HG02943 (cell line): ENCODE data around the gene ADCY9.
"Not testable (repeated sequence)": the region's sequence is repeated elsewhere in the genome, so short reads cannot be mapped to it uniquely, and the experiment has no call there.

Source experiments
- ATAC-seq: cut with Tn5 transposase; IDR thresholded peaks from one replicate; pipeline ENCODE4 v1.9.1; 2021; ENCODE audit warnings: mild to moderate bottlenecking, low read depth, moderate library complexity; ENCODE audit not compliant: unreplicated experiment

The ADCY9 gene

DNA sequence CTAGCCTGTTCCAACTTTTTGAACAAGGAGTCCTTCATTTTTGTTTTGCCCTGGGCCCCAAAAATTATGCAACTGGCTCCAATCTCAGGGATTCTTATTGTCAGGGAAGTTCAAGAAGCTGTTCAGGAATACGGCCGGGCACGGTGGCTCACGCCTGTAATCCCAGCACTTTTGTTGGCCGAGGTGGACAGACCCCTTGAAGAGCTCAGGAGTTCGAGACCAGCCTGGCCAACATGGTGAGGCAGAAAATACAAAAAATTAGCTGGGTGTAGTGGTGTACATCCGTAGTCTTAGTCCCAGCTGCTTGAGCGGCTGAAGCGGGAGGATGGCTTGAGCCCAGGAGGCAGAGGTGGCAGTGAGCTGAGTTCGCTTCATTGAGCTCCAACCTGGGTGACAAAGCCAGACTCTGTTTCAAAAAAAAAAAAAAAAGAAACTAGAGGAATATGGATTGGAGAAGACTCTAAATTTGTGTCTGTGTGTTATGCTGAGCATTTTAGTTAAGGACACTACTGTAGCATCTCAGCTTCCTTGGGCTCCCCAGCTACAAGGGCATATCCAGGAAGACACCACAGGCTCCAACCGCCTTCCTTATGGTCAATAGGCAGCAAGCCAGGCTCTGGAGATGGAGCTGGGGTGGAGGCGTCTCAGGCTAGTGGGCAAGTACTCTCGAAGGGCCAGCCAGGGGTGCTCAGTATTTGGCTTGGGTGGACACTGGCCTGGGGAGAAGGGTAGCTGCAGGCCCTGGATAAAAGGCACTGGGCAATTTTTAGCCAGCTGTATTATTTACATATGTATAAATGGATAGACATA lies 179.0 kb downstream of the ADCY9 start:
- ATAC-seq: no peak

DNA sequence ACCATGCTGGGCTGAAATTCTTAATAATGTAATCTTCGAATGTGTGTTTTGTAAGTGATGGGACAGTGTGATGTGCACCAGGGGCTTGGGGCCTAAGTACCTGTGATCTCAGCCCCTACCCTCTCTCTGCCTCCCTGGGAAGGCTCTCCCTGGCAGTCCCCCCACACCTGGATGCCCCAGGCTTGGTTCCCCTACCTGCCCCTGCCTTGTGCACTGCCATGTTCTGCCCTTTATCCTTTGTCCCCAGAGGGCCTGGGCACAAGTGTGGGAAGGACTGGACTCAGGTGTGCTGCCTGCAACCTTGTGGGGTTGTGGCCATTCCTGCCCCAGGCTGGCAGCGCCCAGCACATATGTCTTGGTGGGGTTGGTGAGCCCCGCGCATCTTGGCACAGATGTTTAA lies 180.3 kb downstream of the ADCY9 start:
- no peak for ATAC-seq

DNA sequence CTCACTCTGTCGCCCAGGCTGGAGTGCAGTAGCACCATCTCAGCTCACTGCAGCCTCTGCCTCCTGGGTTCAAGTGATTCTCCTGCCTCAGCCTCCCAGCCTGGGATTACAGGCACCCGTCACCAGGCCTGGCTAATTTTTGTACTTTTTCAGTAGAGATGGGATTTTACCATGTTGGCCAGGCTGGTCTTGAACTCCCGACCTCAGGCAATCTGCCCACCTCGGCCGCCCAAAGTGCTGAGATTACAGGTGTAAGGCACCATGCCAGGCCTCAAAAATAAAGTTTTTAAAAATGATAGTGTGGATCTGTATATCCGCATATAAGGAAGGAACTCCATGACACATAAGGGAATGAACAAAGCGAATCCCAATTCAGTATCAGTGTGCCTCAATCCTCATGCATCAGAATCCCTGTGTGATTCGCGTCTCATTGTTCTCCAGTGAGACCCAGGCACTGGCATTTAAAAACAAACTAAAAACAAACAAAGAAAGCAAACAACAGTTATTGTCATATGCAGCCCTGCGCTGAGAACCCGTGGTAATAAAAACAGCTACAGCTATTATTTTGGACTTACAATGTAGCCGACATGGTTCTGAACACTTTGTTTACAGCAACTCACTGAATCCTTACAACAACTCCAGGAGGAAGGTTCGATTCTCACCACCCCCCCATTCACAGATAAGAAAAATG lies 181.6 kb downstream of the ADCY9 start:
- ATAC-seq: no peak

DNA sequence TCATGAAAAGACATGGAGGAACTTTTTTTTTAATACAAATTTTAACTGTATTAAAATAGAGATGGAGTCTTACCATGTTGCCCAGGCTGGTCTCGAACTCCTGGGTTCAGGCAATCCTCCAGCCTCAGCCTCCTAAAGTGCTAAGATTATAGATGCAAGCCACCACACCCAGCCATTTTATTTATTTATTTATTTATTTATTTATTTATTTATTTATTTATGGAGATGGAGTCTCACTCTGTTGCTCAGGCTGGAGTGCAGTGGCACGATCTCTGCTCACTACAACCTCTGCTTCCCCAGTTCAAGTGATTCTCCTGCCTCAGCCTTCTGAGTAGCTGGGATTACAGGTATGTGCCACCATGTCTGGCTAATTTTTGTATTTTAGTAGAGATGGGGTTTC lies 189.1 kb downstream of the ADCY9 start:
- not testable (repeated sequence) for ATAC-seq

DNA sequence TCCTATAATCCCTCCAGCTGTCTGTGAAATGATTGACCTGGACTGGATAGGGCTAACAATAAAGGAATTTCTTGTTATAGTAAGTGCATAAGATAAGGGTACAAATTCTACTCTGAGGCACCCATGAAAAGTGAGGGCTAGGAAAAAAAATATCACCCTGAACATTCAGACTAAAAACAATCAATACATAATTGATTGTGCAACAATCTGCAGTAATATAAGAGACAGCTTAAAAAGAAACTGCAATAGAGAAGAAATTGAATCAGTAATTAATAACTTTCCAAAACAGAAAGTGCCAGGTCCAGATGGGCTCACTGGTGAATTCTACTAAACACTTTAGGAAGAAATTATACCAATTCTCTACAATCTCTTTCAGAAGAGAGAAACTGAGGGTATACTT lies 191.5 kb downstream of the ADCY9 start:
- no peak for ATAC-seq

DNA sequence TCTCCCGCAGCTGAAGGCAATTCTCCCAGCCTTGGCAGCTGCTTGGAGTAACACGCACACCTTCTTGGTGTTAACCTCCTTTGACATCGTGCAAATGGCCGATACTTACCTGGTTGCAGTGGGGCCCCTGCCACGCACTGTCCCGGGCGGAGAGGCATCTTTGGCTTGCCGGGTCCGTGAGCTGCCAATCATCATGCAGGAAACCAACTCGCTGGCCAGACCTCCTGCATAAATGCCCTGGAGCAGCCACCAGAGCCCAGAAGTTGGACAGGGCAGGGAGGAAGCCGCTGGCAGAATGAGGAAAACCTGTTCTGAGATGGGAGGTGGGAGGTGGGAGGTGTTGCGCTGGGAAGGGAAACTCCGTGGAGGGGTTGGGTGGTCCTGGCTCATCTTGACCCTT lies 194.0 kb downstream of the ADCY9 start:
- ATAC-seq: no peak

DNA sequence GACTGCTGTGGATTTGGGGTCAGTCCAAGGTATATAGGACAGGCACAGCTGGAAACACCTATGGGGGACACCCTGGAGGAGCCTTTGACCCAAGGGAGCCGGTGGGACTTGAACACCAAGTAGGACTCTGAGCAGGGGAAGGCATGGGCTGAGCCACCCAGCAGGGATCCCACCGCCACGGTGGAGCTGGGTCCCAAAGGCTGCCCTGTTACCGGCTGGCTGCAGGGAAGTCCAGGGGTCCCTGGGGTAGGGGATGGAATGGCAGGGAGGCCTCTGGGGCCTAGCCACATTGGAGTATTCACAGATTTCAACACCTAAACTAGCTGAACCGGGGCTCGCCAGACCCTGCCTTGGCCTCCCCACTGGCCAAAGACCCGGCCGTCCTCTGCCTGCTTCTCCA lies 196.0 kb downstream of the ADCY9 start:
- no peak for ATAC-seq

DNA sequence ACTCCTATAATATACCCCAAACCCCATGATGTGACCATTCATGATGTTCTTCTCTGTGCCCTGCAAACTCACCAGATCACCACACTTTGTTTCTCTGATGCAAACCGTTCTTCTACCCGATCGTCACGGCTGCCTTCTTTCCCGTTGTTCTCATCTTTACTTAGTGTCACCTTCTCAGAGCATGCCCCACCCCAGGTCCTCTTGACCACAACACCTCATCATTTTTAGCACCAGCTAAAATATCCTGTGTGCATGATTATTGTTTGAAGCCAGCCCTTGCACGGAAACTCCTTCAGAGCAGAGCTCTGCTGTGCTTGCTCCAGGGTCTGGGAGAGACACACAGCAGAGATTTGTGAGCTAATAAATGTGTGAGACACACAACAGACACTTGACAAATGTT lies 196.8 kb downstream of the ADCY9 start:
- ATAC-seq: no peak

DNA sequence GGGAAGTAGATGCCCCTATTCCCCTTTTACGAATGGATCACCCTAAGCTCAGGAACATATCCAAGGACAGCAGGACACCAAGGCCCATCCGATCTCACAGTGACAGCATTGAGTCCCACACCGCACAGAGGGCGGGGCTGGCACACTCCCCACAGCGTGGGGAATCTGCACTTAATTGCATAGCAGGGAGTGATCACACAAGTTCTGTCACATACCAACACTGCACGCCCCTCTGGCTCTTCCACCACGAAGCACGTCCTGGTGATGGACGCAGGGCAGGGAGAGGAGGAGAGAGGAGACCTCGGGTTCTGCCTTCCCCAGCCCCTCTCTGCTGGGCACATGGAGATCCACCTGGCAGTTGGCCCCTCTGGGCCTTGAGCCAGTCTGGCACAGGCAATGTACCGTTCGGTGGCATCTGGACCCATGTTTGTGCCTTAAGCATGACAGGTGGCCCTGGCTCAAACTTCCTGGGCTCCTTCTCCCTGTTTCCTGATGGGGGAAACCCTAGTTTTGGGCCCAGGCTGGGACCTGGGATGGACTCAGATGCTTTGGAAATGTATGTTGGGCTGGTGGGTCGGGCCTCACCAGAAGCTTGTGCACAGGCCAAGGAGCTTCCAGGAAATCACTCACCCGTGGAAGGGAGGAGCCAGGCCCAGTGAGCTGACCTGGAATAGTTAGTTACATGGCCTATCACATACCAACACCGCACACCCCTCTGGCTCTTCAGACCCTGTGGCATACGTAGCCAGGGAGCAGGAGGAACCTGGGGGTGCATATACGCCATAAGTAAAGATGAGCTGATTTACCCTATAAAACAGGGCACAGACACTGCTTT lies 200.6 kb downstream of the ADCY9 start:
- ATAC-seq: no peak

DNA sequence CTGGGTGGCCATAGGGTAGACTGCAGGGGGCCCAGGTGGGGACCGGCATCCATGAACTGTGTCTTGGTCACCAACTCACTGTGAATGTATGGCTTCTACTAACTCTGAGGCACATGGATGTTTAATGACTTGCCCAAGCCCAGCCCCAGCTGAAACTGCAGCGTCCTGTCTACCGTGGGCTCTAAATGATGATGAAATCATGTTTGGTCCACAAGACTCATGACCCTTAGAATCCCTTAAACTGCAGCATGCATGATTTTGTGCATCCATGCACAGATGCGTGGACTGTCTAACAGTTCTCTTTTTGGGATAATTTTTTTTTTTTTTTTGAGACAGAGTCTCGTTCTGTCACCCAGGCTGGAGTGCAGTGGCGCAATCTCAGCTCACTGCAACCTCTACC lies 203.3 kb downstream of the ADCY9 start:
- ATAC-seq: no peak
